ENCODE measurements around the gene TMEM94.
"Not testable (repeated sequence)": the region's sequence is repeated elsewhere in the genome, so short reads cannot be mapped to it uniquely, and the experiment has no call there.

Gene TMEM94

GRCh38 chr17:75477490-75477862, 21.0 kb downstream of the TMEM94 start:
- not testable (repeated sequence) for DNase-seq

DNA sequence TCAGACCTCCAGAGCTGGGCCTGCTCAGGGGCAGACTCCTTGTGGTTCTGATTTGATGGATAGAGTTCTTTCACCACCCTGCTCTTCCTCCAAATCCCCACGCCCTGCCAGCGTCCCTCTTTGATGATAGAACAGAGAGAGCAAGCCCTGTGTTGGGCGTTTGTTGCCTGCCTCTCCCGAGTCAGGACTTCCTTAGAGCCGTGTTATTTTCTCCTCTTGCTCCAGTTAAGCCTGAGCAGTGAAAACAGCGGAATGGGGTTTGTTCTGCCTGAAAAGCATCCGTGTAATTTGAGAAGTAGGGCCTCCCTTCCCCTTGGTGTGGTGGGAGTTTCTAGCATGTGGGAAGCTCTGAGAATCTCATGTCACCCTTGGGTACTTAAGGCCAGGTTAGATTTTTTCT, 22.1 kb downstream of the TMEM94 start:
- DNase-seq: no peak

DNA sequence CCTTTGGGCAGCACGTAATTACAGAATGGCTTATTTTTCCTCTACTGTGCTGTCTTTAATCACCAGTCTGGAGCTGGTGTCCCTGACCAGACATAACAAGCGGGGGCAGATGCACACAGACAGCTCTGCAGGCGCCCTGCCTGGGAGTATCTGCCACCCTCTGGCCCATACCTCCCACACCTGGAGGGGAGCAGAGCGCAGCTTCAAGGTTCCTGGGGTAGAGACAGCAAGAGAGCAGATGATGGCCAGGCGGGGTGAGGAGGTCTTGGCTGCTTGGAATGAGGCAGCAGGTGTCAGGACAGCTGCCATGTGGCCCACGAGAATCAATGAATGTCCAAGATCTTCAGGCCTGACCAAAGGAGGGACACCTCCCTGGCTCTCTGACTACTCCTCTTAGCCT, 23.8 kb downstream of the TMEM94 start:
- no peak for DNase-seq

DNA sequence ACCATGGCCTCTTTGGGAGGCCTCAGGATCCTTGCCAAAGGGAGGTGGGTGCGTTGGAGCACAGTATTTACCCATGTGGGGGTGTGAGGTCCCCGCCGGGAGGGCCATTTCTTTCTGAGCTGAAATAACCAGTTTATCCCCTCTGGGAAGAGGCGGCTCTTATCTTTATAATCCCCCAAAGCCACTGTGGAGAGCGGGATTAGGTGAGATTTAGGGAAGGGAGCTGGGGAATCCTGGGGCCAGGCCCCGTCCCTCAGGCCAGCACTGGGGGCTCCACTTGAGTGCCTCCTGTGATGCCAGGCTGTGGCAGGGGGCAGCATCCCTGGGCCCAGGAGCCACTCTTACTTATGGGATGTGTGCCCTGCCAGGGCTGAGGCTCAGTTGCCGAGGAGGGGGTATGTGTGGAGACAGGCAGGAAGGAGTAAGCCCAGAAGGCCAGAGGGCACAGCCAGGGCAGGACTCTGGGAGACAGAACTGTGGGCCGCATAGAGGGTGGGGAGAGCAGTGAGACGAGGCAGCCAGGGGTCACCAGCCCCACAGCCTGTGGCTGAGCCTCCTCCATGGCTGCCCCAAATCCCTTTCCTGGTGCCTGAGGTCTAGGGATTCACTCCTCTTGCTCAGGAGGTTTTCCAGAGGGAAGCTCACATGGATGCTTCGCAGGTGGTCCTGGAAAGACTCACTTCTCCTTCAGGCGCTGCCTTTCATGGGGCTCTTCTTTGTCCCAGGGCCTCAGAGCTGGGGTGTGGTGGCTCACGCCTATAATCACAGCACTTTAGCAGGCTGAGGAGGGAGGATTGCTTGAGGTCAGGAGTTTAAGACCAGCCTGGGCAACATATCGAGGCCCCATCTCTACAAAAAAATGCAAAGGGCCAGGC, 25.0 kb downstream of the TMEM94 start:
- no peak for DNase-seq

DNA sequence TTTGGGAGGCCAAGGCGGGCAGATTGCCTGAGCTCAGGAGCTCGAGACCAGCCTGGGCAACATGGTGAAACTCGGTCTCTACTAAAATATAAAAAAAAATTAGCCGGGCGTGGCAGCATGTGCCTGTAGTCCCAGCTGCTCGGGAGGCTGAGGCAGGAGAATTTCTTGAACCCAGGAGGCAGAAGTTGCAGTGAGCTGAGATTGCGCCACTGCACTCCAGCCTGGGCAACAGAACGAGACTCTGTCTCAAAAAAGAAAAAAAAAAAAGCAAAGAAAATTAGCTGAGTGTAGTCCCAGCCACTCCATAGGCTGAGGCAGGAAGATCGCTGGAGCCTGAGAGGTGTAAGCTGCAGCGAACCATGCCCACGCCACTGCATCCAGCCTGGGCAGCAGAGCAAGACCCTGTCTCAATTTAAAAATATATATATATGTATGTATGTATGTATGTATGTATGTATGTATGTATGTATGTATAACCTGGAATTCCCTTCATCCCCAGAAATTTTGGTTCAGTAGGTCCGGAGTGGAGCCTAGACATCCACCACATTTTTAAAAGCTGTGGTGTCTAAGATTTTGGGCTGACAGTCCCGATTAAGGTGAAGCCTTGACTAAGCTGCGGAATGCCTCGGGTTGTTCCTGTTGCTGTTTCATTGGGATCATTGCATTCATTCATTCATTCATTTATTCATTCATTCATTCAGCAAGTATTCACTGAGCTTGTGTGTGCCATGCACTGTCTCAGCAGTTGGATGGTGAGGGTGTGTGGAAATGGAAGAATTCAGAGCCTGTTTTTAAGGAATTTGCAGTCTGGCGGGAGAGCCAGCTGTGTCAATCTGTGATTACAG, 25.9 kb downstream of the TMEM94 start:
- DNase-seq: no peak

DNA sequence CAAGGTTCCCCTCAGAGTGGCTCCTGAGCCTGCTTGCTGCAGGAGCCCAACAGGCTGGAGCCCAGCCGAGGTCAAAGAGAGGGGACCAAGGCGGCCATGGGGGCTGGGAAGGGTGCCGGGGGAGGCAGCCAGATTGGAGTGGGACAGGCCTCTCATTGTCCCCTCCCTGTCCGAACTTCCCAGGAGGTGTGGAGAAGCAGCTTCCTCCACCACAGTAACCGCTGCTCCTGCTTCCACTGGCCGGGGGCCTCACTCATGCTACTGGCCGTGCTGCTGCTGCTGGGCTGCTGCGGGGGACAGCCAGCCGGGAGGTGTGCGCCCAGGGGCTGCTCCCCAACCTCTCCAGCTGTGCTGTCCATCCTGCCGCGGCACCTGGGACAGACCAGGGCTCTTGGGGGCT, 29.3 kb downstream of the TMEM94 start:
- DNase-seq: no peak

DNA sequence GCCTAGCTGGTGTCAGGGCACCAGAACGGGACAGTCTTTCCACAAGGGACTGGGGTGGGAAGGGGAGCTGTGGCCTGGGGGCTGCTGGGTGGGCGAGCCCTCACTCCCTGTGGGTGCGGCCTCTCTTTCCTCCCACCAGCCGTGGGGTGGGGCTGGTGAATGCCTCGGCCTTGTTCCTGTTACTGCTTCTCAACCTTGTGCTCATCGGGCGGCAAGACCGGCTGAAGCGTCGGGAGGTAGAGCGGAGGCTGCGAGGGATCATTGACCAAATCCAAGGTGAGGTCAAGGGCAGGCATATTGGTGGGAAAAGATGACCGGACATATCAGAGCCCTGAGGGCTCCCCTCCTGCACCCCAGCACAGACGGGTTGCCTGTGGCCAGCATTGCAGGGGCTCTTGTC, 29.7 kb downstream of the TMEM94 start:
- DNase-seq: no peak

DNA sequence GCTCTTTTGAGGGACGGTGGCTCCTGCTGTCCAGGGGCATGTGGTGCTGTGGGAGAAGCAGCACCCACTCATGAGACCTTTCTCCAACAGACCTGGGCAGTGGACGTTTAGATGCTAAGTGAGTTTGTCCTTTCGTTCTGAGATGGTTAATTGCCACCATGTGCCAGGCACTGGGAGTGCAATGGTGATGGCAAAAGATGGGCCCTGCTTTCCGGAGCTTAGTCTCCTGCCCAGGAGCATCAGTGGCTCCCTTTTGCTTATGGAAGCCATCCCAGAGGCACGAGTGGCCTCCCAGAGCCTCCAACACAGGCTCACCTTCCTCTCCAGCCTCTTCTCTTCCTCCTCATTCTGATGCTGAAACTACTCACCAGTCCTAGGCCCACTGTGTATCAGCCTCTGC, 30.5 kb downstream of the TMEM94 start:
- DNase-seq: no peak

- DNase-seq: no peak
These were observed 31.1 kb downstream of the TMEM94 start for GRCh38 chr17:75487351-75488070.

GRCh38 chr17:75488693-75489510, 32.5 kb downstream of the TMEM94 start:
- DNase-seq: no peak

- DNase-seq: no peak
These were observed 33.1 kb downstream of the TMEM94 start for GRCh38 chr17:75489511-75489955.

GRCh38 chr17:75490173-75490743, 33.8 kb downstream of the TMEM94 start:
- DNase-seq: no peak

- DNase-seq: no peak
These were observed 34.7 kb downstream of the TMEM94 start for GRCh38 chr17:75490953-75491649.

DNA sequence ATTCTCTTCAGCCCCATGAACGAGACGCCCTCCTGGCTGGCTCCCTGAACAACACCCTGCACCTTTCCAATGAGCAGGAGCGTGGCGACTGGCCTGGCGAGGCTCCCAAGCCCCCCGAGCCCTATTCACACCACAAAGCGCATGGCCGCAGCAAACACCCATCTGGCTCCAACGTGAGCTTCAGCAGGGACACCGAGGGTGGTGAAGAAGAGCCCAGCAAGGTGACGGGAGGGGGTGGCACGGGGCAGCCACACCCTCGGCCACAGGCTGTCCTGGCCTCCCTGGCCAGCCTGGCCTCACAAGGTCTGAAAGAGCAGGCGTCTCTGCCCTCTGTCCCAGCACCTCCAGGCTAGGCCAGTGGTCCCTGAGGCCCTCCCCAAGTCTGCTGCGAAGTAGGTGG, 35.2 kb downstream of the TMEM94 start:
- no peak for DNase-seq

- no peak for DNase-seq
These were observed 36.2 kb downstream of the TMEM94 start for GRCh38 chr17:75492555-75493168.

DNA sequence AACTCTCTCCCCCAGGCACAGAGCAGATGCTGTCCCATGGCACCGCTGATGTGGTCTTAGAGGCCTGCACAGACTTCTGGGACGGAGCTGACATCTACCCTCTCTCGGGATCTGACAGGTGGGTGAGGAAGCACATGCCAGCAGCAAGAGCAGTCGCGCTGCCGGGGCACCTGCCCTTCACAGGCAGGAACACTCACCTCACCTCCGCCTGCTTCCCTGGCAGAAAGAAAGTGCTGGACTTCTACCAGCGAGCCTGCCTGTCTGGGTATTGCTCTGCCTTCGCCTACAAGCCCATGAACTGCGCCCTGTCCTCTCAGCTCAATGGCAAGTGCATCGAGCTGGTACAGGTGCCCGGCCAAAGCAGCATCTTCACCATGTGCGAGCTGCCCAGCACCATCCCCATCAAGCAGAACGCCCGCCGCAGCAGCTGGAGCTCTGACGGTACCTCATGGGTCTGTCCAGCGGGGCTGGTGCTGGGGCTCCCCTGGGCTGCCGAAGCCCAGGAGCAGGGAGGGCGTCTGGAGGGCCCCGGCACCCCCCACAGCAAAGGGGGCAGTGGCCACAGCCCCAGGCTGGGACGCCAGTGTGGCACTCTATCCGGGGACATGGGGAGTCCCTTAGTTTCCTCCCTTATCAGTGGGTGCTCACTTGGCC, 37.2 kb downstream of the TMEM94 start:
- DNase-seq: no peak

- no peak for DNase-seq
These were observed 38.0 kb downstream of the TMEM94 start for GRCh38 chr17:75494326-75494877.

DNA sequence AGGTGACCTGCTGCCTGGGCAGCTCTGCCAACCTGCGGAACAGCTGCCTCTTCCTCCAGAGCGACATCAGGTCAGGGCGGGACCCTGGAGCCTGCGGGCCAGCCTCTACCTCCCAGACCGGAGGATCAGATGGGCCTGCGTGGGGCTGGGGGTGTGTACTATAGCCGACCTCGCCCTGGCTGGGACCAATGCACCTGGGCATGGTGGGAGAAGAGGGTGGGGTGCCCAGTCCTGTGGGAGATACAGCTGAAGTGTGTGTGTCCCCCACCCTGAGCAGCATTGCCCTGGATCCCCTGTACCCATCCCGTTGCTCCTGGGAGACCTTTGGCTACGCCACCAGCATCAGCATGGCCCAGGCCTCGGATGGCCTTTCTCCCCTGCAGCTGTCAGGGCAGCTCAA, 39.6 kb downstream of the TMEM94 start:
- DNase-seq: no peak

- no peak for DNase-seq
These were observed 41.7 kb downstream of the TMEM94 start for GRCh38 chr17:75498039-75498725.

Data from effector CD4-positive, alpha-beta T cell (primary cell).